Hepatocyte (in vitro differentiated cells): ENCODE measurements around the gene RABAC1.
"Not testable (repeated sequence)": the region's sequence is repeated elsewhere in the genome, so short reads cannot be mapped to it uniquely, and the experiment has no call there.

Source experiments
- EZH2phosphoT487 ChIP-seq: fragments of 200-600 bp; sonication (generic); IDR thresholded peaks from one replicate; pipeline ENCODE4 v1.6.1; 2018; ENCODE audit warnings: antibody characterized with exemption, mild to moderate bottlenecking, low read depth, moderate library complexity; ENCODE audit not compliant: unreplicated experiment, severe bottlenecking
- TF ChIP-seq, protein P1 (sequence below): fragments of 200-600 bp; sonication (generic); IDR thresholded peaks from 2 replicates; pipeline ENCODE4 v1.5.1; 2016; ENCODE audit warnings: antibody characterized with exemption, mild to moderate bottlenecking; ENCODE audit not compliant: poor library complexity

DNA sequence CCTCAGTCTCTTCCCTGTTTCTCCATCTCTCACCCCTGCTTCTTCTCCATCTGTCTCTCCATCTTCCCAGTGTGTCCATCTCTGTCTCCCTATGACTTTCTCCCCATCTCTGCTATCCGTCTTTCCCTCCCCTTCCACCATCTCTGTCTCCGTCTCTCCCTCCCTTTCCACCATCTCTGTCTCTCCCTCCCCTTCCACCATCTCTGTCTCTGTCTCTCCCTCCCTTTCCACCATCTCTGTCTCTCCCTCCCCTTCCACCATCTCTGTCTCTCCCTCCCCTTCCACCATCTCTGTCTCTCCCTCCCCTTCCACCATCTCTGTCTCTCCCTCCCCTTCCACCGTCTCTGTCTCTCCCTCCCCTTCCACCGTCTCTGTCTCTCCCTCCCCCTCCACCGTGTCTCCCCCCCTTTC is 44.7 kb downstream of the RABAC1 start:
- TF ChIP-seq, protein P1, sequence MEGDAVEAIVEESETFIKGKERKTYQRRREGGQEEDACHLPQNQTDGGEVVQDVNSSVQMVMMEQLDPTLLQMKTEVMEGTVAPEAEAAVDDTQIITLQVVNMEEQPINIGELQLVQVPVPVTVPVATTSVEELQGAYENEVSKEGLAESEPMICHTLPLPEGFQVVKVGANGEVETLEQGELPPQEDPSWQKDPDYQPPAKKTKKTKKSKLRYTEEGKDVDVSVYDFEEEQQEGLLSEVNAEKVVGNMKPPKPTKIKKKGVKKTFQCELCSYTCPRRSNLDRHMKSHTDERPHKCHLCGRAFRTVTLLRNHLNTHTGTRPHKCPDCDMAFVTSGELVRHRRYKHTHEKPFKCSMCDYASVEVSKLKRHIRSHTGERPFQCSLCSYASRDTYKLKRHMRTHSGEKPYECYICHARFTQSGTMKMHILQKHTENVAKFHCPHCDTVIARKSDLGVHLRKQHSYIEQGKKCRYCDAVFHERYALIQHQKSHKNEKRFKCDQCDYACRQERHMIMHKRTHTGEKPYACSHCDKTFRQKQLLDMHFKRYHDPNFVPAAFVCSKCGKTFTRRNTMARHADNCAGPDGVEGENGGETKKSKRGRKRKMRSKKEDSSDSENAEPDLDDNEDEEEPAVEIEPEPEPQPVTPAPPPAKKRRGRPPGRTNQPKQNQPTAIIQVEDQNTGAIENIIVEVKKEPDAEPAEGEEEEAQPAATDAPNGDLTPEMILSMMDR: not testable (repeated sequence)
- TF ChIP-seq EZH2phosphoT487: not testable (repeated sequence)
